Activated gamma-delta T cell treated with anti-CD3 and anti-CD28 coated beads, Interleukin-2, amount 50 U/mL, for 16 hours (primary cell): ENCODE measurements around the gene SLC7A4.
"Not testable (repeated sequence)": the region's sequence is repeated elsewhere in the genome, so short reads cannot be mapped to it uniquely, and the experiment has no call there.

Experiments used
- DNase-seq: peaks from one replicate; pipeline ENCODE4 v3.0.0-alpha.2; 2020; ENCODE audit warnings: low read depth

SLC7A4 gene, protein sequence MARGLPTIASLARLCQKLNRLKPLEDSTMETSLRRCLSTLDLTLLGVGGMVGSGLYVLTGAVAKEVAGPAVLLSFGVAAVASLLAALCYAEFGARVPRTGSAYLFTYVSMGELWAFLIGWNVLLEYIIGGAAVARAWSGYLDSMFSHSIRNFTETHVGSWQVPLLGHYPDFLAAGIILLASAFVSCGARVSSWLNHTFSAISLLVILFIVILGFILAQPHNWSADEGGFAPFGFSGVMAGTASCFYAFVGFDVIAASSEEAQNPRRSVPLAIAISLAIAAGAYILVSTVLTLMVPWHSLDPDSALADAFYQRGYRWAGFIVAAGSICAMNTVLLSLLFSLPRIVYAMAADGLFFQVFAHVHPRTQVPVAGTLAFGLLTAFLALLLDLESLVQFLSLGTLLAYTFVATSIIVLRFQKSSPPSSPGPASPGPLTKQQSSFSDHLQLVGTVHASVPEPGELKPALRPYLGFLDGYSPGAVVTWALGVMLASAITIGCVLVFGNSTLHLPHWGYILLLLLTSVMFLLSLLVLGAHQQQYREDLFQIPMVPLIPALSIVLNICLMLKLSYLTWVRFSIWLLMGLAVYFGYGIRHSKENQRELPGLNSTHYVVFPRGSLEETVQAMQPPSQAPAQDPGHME

DNA sequence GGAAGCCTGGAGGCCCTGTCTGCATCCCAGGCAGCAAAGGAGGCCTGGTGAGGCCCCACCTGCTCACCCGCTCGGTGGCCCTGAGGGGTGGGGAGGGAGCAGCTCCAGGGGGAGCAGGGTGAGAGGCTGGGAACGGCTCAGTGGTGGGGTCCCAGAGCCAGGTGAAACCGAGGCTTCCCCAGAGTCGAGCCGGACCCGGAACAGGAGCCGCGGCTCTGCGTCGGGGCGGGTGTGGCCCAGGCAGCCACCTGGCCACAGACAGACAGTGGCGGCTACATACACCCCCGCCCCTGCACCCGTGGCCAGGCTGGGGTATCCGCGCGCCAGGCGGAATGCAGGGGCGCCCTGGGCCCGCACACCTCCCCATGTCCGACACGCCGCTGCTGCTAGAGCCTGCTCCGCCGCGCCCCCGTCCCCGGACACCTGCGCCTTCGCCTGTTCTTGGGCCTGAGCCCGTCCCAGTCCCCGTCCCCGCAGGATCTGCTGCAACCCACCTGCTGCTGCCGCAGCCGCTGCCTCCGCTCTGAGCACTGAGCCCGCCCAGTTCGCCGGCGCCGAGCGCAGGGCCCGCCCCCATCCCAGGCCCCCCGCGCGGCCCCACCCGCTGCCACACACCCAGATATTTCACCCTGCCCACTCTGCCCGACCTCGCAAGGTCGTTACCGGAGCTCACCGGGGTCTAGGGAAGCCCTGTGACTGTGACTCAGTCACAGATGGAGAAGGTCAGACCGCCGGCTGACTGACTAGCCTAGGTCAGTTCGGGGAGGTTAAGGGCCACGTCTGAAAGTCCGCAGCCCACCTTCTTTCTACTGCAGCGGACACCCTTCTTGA lies at the start of gene SLC7A4:
SLC7A4 (minus strand) TSS at position 525 of the 831 bp plus-strand sequence. CDS start 749 bp downstream, outside the sequence.
- no peak for DNase-seq

- no peak for DNase-seq
Observed at GRCh38 chr22:21080435-21081137, 48.2 kb upstream of the SLC7A4 start.

GRCh38 chr22:21079493-21079892 lies 47.1 kb upstream of the SLC7A4 start:
- no peak for DNase-seq

GRCh38 chr22:21078916-21079315 lies 46.6 kb upstream of the SLC7A4 start:
- no peak for DNase-seq

DNA sequence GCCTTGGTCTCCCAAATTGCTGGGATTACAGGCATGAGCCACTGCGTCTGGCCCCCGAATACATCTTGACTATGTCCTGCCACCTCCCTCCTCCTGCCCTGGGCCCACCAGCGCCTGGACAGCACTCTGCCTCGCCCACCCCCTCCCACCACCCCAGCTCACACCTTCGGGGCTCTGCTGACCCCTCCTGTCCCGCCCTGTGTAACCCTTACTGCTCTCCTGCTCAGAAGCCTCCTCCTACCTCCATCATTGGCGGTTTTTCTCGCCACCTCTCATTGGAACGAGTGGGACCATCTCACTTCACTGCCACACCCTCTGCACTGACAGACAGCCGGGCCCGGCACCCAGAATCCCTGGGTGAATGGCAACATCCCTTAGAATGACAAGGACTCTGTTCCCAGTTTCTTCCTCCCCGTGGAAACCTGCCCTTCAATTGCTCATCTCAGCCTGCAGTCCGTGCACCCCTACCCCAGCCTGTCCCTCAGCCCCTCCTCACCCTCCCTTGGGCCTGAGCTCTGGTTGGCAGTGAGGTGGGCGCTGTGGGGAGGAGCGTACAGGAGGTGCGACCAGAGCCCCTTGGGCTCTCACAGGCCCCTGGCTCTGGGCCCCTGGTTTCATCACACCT lies 45.6 kb upstream of the SLC7A4 start:
- no peak for DNase-seq

GRCh38 chr22:21076912-21077625 lies 44.7 kb upstream of the SLC7A4 start:
- DNase-seq = no peak

DNA sequence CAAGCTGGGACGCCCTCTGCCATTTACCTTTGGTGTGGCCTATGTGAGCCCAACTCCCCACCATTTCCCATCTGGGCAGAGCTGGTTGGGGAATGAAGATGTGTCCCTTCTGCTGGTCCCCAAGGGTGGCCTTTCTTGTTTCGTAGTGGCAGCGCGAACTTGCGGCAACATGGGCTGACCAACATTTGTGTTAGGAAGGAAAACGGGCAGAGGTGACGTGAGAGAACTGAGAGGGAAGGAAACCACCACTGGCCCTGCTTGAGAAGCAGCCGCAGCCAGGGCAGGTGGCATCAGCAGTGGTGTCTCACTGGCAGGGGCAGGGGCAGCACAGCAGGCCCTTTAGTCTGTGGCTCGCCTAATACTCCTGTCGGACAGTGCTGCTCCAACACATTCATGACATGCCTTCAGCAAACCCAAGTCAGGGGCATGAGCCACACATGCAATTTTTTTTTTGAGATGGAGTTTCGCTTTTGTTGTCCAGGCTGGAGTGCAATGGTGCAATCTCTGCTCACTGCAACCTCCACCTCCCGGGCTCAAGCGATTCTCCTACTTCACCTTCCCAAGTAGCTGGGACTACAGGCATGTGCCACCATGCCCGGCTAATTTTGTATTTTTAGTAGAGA lies 43.3 kb upstream of the SLC7A4 start:
- DNase-seq = no peak

DNA sequence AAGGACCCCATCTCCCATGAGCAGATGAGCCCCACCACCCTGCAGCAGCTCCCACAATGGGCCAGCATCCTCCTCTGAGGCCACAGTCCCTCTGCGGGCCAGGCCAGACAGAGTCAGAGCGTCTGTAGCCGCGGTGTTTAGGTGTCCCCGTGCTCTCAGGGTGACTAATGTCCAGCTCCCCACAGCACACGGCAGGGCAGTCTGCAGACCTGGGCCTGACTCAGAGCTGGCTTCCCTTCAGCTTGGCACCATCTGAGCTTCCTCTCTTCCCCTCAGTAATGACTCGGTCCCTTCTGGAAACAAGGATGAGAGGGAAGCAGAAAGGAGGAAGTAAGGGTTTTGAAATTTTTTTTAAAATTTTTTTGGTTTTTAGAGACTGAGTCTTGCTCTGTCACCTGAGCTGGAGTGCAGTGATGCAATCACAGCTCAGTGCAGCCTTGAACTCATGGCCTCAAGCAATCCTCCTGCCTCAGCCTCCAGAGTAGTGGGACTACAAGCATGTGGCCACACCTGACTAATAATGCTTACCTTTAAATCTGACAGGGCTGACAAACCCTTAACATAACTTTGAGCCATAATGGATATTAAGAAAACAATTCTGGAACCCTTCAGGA lies 41.8 kb upstream of the SLC7A4 start:
- no peak for DNase-seq

- DNase-seq = no peak
Observed at GRCh38 chr22:21073482-21073881, 41.1 kb upstream of the SLC7A4 start.

DNA sequence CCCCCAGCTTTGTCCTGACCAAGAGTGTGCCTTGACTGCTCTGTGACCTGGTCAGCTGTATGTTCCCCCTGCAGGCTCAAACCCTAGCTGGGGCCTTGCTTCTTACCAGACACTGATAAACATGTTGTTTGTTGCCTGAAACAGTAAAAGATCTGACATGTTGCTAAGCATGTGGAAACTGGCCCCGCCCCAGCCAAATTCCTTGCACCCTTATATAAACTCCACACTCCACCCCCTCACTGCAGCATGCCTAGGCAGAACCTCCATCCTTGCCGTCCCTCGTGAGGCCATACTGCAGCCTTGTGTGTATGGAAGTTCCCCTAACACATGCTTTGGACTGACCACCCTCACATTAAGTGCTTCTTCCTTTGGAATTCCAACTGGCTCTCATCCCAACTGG lies 40.7 kb upstream of the SLC7A4 start:
- no peak for DNase-seq

DNA sequence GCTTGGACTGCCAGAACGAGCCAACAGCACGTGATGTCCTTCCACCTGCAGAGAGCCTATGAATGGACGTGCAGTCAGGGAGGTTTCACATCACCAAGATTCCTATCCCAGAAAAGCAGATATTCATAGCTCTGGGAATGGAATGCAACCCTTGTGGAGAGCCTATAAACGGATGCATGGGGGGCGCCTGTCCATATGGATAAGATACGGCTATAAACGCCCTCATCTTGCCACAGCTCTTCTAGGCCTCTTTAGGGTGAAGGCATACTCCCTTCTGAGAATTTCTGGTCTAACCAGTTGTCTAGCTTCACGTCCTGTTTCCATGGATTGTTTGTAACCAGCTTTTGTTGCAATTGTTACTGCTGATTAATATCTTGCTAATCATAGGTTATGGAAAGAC lies 39.4 kb upstream of the SLC7A4 start:
- not testable (repeated sequence) for DNase-seq

- no peak for DNase-seq
Observed at GRCh38 chr22:21070690-21071615, 38.6 kb upstream of the SLC7A4 start.

- DNase-seq = no peak
Observed at GRCh38 chr22:21069375-21069774, 37.0 kb upstream of the SLC7A4 start.

- no peak for DNase-seq
Observed at GRCh38 chr22:21068681-21069276, 36.4 kb upstream of the SLC7A4 start.

DNA sequence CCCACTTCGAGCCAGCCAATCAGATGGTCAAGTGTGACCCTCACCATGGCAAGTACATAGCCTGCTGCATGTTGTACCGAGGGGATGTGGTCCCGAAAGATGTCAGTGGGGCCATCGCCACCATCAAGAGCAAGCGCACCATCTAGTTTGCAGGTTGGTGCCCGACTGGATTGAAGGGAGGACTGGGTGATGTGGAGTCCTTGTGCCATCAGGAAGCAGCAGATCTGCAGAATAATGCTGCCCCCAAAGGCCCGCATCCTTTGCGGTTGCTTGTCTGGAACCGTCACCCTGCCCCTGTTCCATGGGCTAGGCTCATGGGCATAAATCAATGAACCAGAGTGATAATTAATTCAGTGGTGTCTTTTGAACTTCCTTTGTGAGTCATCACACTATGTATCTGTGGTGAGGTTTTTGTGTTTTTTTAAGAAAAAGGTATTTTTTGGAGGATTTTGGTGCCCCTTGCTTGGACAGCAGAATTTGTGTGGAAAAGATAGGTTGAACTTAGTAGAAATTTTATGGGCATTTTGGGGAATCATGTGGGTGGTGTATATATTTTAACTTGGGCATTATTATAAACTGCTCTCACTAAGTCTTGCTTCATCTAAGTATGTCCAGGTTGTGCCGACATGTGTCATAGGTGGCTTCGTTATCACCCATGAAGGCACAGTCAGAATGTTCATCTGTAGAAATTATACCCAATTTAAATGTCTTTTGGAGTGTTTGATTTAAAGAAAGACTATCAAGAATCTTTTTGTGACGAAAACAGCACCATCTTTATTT lies 35.7 kb upstream of the SLC7A4 start:
- DNase-seq = no peak

- DNase-seq = no peak
Observed at GRCh38 chr22:21067075-21067900, 34.9 kb upstream of the SLC7A4 start.
